Inferior parietal cortex (tissue), 1 donor: ENCODE measurements around the gene WNT3A.

Source experiments
- DNase-seq: peaks from one replicate; pipeline ENCODE4 v3.0.0-alpha.2; 2016; ENCODE audit errors: extremely low spot score

WNT3A gene

GRCh38 chr1:228031276-228031995 is 24.6 kb downstream of the WNT3A start:
- no peak for DNase-seq

DNA sequence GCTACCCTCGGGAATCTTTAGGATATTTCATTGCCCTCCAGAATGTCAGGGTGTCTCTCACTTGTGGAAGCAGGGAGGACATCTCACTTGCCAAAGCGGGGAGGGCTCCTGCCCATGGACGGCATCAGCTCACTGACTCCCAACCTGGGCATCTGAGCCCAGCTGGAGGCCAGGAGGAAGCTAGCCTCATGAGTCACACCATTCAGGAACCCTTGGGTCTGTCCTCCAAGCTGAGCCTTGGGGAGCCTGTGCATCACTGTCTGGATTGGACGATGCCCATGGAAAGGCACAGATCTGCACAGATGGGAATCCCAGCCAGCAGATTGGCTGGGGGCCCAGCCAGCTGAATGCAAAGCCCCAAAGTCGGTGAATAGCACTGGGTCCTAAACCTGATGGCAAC is 25.2 kb downstream of the WNT3A start:
- no peak for DNase-seq

DNA sequence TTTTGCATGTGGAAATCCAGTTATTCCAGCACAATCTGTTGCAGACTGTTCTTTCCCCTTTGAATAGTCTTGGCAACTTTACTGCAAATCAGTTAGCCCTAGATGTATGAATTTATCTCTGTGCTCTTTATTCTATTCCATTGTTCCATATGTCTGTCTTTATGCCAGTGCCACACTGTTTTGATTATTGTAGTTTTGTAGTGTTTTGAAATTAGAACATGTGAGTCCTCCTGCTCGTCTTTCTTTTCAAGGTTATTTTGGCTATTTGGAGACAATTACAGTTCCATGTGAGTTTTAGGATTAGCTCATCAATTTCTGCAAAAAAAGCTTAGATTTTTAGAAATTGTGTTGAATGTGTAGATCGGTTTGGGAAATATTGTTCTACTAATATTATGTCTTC is 26.6 kb downstream of the WNT3A start:
- no peak for DNase-seq

- DNase-seq, result no peak
Measured at GRCh38 chr1:228034954-228035837, 28.4 kb downstream of the WNT3A start.

DNA sequence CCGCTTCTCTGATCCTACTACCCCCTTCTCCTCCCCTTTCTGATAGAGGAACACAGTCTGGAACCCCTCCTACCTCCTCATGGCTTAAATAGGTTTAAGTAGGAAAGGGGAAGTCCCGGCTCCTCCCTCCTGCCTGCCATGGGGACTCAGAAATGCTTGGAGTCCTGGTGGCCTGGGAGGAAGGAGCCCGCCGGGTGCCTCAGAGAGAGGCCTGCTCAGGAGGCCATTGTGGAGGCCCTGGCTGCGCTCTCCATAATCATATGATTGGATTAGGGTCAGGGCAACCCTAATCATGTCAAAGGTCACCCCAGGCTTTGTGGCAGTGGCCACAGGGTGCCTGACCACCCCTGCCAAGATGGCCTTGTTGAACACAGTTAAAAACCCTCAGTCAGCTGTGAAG is 29.0 kb downstream of the WNT3A start:
- DNase-seq, result no peak

GRCh38 chr1:228036701-228037231 is 30.0 kb downstream of the WNT3A start:
- DNase-seq, result no peak

DNA sequence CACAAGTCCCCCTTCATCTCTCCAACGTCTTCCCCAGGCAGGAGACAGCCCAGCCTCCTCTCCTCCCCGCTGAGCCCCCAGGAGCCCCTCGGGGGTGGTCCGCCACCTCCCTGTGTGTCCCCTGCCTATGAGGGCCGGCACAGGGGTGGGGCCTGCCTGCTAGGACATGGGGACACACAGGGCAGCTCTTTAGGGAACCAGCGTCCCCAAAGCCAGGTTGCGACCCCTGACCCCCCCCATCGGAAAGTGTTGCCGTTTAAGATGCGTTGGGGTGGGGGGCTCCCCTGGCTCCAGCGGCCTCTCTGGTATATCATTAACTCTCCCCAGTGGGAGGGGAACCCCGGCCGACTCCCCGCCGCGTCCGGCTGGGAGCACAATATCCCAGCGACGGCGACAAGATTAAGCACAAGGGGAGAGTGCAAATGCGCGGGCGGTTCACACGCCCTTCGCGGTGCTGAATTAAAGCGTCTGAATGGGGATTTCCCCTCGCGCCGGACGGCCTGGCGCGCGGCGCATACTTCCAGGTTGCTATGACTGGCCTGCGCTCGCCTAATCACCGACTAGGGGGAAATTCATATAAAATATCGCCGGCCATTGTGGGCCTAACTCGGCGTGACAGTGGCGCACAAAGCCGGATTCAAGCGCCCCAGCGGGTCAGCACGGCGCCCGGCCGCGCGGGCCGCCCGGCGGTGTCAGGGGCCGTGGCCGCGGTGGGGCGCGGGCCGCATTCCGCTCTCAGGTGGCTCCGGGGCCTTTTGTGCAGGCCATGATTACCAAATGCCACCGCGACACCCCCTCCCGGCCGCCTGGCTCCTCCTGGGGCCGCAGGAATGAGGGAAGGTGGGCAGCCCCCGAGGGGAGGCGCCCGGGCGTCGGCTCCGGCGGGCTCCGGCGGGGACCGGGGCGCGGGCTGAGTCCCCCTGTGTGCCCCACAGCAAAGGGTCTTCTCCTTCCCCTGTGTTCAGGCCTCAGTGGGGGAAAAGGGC is 30.9 kb downstream of the WNT3A start:
- no peak for DNase-seq

DNA sequence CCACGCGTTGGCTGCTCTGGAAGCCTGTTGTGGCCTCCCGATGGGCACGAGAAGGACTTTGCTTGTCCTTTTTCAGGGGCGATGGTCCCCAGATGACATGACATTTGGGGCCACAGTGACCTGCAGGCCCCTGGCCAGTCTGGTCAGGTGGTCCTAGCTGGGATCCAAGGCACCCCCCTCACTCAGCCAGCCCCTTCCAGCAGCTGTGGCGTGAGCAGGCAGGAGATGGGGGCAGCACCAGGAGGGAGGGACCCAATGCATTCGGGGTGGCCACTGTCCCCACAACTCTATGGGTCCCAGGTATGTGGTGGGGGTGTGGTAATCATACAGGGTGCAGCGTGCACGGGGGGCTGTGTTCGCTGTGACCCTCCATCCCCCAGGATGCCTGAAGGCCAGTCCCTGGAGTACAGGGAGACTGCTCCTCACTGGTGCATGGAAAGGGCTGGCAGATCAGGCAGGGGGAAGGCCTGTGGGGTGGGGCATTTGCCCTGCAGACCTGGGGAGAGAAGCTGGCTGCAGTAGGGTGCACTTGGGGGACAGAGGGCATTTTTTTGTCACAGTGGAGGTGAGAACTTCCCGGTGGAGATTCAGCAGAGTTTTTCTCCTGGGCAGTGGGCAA is 31.7 kb downstream of the WNT3A start:
- no peak for DNase-seq

DNA sequence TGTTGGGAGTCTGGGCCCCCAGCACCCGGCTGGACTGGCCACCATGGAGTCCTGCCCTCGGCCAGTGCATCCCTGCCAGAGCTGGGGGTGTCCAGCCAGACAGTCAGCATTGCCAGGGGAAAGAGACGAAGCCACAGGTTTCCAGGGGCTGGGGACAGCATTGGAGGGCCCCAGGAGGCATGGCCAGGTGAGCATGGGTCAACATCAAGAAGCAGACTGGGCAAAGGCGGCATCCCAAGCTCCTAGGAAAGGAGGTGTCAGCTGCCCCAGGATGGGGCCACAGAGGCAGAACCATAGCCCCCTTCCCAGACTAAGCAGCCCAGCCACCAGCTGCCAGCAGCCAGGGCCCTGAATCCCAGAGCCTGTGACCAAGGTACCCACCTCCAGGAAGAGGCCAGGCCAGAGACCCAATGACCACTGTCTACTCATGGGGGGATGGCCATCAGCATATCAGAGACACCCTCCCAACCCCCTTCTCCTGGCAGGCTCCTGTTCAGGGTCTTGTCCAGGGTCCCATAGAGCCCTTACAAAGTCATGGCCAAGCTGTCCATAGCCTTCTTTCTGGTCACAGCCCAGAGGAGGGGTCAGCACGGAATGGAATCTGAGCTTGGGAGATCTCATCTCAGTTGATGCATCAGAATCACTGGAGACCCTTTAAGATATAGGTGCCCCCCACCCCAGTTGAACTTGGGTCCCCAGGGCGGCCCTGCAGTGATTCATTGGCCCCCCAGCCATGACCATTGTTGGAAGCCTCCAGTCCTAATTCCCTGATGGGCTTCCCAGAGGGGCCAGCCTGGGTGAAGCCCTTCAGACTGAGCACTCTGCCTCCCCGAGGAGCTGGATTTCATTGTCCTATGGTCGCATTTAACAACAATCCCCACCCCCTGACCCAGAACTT is 32.5 kb downstream of the WNT3A start:
- DNase-seq, result no peak

- no peak for DNase-seq
Measured at GRCh38 chr1:228039986-228040385, 33.2 kb downstream of the WNT3A start.

DNA sequence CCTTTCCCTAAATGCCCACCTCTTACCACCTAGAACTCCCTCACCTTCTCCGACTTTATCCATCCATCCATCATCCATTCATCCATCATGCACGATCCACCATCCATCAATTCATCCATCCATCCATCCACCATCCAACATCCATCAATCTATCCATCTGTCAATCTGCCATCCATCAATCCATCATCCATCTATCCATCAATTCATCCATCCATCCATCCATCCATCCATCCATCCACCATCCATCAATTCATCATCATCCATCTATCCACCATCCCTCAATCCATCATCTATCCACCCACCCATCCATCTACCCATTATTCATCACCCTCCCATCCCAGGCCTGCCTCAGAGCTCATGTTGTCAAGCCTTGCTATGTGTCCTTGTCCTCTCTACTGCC is 34.5 kb downstream of the WNT3A start:
- no peak for DNase-seq

DNA sequence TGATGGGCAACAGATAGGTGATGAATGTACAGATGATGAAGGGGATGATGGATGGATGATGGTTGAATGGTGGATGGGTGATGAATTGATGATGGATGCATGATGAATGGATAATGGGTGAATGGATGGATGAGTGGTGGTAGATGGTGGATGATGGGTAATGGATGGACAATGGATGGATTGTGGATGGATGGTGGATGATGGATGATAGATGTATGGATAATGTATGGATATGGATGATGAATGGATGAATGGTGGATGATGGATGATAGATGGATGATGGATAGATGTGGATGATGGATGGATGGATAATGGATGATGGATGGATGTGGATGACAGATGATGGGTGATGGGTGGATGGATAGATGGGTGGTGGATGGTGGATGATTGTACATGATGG is 35.7 kb downstream of the WNT3A start:
- DNase-seq, result no peak

- DNase-seq, result no peak
Measured at GRCh38 chr1:228043281-228043848, 36.6 kb downstream of the WNT3A start.

DNA sequence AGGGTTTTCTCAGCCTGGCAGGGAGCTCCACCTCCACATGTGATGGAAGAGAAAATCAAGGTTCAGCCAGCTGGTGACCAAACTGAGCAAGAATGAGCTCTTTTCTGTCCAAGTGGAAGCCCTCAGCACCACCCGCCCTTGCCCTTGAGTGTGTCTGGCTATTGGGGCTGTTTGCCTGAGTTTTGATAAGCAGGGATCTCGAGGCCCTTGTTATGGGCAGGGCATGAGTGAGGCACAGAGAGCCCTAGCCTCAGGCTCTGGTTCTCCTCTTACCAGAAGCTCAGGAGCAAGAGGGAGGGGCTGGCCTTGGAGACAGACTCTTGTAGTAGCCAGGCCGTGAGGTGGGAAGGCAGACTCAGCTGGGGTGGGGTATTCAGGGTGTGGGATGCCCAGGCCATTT is 38.2 kb downstream of the WNT3A start:
- DNase-seq, result no peak

- no peak for DNase-seq
Measured at GRCh38 chr1:228045405-228045804, 38.6 kb downstream of the WNT3A start.

- DNase-seq, result no peak
Measured at GRCh38 chr1:228045871-228046270, 39.1 kb downstream of the WNT3A start.

DNA sequence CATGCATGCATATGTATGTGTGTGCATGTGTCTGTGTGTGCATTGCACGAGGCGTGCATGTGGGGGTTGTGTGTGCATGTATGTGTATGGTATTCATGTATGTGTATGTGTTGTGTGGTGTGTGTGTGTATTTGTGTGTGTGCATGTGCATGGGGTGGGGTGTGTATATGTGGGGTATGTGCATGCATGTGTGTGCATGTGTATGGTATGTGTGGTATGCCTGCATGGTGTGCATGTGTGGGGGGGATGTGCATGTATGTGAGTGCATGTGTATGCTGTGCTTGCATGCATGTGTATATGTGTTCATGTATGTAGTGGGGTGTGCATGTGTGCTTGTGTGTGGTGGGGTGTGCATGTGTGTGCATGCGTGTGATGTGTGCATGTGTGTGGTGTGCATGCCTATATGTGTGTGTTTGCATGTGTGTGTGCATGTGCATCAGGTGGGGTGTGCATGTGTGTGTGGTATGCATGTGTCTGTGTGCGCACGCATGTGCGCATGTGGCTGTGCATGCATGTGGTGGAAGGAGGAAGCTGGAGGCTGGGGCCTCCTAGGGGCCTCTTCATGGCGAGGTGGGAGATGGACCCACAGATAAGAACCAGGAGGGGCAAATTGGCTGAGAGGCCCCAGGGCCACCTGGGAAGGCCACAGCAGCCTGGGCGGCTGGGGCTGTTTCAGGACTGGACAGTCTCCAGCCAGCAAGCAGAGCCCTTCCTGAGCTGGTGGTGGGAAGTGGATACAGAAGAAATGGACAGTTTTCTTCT is 39.8 kb downstream of the WNT3A start:
- DNase-seq, result no peak

DNA sequence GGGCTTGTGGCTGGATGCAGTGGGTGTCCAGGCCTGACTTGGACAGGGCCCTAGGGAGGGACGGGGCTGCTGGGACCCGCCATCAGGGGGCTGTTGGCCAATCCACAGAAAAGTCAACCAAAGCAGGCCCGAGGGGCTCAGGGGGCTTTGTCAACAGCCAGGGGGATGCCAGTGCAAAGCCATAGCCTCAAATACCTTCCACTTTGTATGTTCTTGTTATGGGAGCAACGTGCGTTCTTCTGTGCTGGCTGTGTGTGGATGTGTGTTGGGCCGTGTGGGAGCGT is 40.3 kb downstream of the WNT3A start:
- DNase-seq, result no peak

GRCh38 chr1:228048120-228048519 is 41.3 kb downstream of the WNT3A start:
- DNase-seq, result no peak
